Measurements from ENCODE around the gene PRR23B.

DNA sequence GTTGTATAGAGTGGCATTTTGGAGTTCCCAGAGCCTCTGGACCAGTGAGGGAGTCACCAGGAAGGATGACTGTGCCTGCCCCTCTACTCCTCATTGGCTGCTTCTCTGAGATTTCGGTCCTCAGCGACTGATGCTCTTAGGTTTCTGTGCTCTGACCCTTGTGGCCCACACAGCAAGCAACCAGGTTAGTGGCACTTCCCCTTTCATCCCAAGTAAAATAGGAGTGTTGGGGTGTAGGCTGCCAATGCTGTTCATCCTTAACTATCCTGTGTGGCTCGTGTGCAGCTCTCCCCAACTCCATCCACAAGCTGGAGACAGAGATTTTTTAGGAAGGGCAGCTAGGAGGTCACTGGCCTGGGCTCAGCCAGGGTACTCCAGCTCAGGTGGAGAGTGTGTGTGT is 35.9 kb downstream of the PRR23B start:
- TF ChIP-seq POLR2AphosphoS5 (IDR thresholded peaks at IDR 0.05; ENCODE audit: low read depth, low read length) (no peak), POLR2A (IDR thresholded peaks at IDR 0.05; ENCODE audit: low read depth, low read length) (no peak)
